Fibroblast of upper back skin (primary cell): ENCODE results near the gene ADAMTSL3.

ENCODE experiments used
- DNase-seq: peaks from one replicate; pipeline ENCODE4 v3.0.0-alpha.2; 2013

Gene ADAMTSL3

GRCh38 chr15:83655237-83655616 lies 1.3 kb downstream of the ADAMTSL3 start:
- DNase-seq = no peak

GRCh38 chr15:83656192-83656591 lies 2.3 kb downstream of the ADAMTSL3 start:
- DNase-seq = no peak

GRCh38 chr15:83656943-83657528 lies 3.1 kb downstream of the ADAMTSL3 start:
- DNase-seq = no peak

GRCh38 chr15:83657549-83657948 lies 3.6 kb downstream of the ADAMTSL3 start:
- no peak for DNase-seq

- DNase-seq = peak; percentile 8
These were observed 4.8 kb downstream of the ADAMTSL3 start for GRCh38 chr15:83658430-83659416.

- no peak for DNase-seq
These were observed 5.5 kb downstream of the ADAMTSL3 start for GRCh38 chr15:83659417-83659812.

GRCh38 chr15:83665480-83665879 lies 11.6 kb downstream of the ADAMTSL3 start:
- DNase-seq = no peak

GRCh38 chr15:83670672-83671229 lies 16.8 kb downstream of the ADAMTSL3 start:
- no peak for DNase-seq

- no peak for DNase-seq
These were observed 17.7 kb downstream of the ADAMTSL3 start for GRCh38 chr15:83671603-83672002.

- no peak for DNase-seq
These were observed 19.5 kb downstream of the ADAMTSL3 start for GRCh38 chr15:83673385-83673784.

- no peak for DNase-seq
These were observed 28.7 kb downstream of the ADAMTSL3 start for GRCh38 chr15:83682476-83683088.

- no peak for DNase-seq
These were observed 32.0 kb downstream of the ADAMTSL3 start for GRCh38 chr15:83685916-83686332.

- no peak for DNase-seq
These were observed 34.3 kb downstream of the ADAMTSL3 start for GRCh38 chr15:83688201-83688600.

GRCh38 chr15:83690676-83691075 lies 36.8 kb downstream of the ADAMTSL3 start:
- no peak for DNase-seq

GRCh38 chr15:83692746-83693581 lies 39.0 kb downstream of the ADAMTSL3 start:
- DNase-seq = no peak

- DNase-seq = peak; percentile 28
These were observed 40.1 kb downstream of the ADAMTSL3 start for GRCh38 chr15:83694015-83694414.

- no peak for DNase-seq
These were observed 40.6 kb downstream of the ADAMTSL3 start for GRCh38 chr15:83694536-83694935.

- peak; percentile 35 for DNase-seq
These were observed 41.3 kb downstream of the ADAMTSL3 start for GRCh38 chr15:83695246-83695645.

- peak; percentile 39 for DNase-seq
These were observed 42.0 kb downstream of the ADAMTSL3 start for GRCh38 chr15:83695901-83696425.

GRCh38 chr15:83697716-83698115 lies 43.8 kb downstream of the ADAMTSL3 start:
- no peak for DNase-seq

GRCh38 chr15:83698294-83698693 lies 44.4 kb downstream of the ADAMTSL3 start:
- DNase-seq = peak; percentile 77

GRCh38 chr15:83699028-83699427 lies 45.1 kb downstream of the ADAMTSL3 start:
- no peak for DNase-seq
